ENCODE results near the gene SMIM35. TPM values are rescaled to one million over a fixed set of nuclear protein-coding genes. Genes with fewer than 3 reads are reported as not detected.

SMIM35 gene
- total and polyA plus RNA-seq, 4 experiments from 2014 or later = 0.21 to 0.76 (median 0.50) TPM

DNA sequence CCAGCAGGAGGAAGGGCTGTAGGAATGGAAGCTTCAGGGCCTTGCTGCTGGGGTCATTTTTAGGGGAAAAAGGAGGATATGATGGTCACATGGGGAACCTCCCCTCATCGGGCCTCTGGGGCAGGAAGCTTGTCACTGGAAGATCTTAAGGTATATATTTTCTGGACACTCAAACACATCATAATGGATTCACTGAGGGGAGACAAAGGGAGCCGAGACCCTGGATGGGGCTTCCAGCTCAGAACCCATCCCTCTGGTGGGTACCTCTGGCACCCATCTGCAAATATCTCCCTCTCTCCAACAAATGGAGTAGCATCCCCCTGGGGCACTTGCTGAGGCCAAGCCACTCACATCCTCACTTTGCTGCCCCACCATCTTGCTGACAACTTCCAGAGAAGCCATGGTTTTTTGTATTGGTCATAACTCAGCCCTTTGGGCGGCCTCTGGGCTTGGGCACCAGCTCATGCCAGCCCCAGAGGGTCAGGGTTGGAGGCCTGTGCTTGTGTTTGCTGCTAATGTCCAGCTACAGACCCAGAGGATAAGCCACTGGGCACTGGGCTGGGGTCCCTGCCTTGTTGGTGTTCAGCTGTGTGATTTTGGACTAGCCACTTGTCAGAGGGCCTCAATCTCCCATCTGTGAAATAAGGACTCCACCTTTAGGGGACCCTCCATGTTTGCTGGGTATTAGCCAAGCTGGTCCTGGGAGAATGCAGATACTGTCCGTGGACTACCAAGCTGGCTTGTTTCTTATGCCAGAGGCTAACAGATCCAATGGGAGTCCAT is 86.5 kb downstream of the SMIM35 start:
- Mint-ChIP-seq H3K9me3 (peaks cover 0 to 9% (median 4%) of the 10 kb centered on the region in 8 donors), H3K27me3 (no peaks in the 10 kb centered on the region), H3K36me3 (peaks cover 47 to 60% of the 10 kb centered on the region in 2 donors), H3K27ac (peak overlapping the region; percentile 77 to 96 (median 89)), H3K4me1 (peaks cover 68 to 99% (median 93%) of the 10 kb centered on the region in 4 donors), H3K4me3 (peak overlapping the region in 7 of 8 donors; percentile 11 to 84 (median 36))
- ChIA-PET CTCF (ENCODE audit: partially characterized antibody) (interaction anchor here (1.0 to 19.1 kb wide), 11 partner anchors 13 to 191 kb away, joined by 3 to 211 read pairs (median 5); partner anchors contain the start of gene IL10RA), POLR2A (ENCODE audit: partially characterized antibody) (interaction anchor here (1.1 to 51.5 kb wide), 13 partner anchors 4 to 184 kb away, joined by 3 to 2125 read pairs (median 7); partner anchors contain the start of gene IL10RA)
- Histone ChIP-seq H3K27ac (ENCODE audit: low read depth, low read length) (peak overlapping the region; percentile 53), H3K4me3 (ENCODE audit: low read length in 2 of 2) (no peak overlapping the region), H3K36me3 (ENCODE audit: insufficient read depth, low read length) (peaks cover 55% of the 10 kb centered on the region), H3K4me1 (ENCODE audit: insufficient read depth, low read length) (peaks cover 100% of the 10 kb centered on the region), H3K9me3 (ENCODE audit: control insufficient read depth in 1 of 2, low read length in 2 of 2) (no peaks in the 10 kb centered on the region), H3K27me3 (ENCODE audit: insufficient read depth, low read length) (no peaks in the 10 kb centered on the region)
- DNase-seq = no peak
- intact Hi-C loops (cut with micrococcal nuclease) = loop anchor here (5.0 kb wide), 1 partner anchor 158 kb away; no protein-coding TSS in a partner anchor

DNA sequence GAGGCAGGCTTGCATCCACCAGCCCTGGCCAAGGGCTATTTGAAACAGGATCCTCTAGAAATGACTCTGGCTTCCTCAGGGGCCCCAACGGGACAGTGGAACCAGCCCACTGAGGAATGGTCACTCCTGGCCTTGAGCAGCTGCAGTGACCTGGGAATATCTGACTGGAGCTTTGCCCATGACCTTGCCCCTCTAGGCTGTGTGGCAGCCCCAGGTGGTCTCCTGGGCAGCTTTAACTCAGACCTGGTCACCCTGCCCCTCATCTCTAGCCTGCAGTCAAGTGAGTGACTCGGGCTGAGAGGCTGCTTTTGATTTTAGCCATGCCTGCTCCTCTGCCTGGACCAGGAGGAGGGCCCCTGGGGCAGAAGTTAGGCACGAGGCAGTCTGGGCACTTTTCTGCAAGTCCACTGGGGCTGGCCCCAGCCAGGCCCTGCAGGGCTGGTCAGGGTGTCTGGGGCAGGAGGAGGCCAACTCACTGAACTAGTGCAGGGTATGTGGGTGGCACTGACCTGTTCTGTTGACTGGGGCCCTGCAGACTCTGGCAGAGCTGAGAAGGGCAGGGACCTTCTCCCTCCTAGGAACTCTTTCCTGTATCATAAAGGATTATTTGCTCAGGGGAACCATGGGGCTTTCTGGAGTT is 87.3 kb downstream of the SMIM35 start:
- H3K4me1 Mint-ChIP-seq = peaks cover 70 to 99% (median 92%) of the 10 kb centered on the region in 4 donors
- H3K9me3 Mint-ChIP-seq = peaks cover 0 to 9% (median 4%) of the 10 kb centered on the region in 8 donors
- no peak for DNase-seq
- peaks cover 100% of the 10 kb centered on the region for H3K4me1 ChIP-seq (ENCODE audit: insufficient read depth, low read length)
- ChIA-PET POLR2A (ENCODE audit: partially characterized antibody) (interaction anchor here (1.5 to 51.5 kb wide), 9 partner anchors 5 to 183 kb away, joined by 3 to 2125 read pairs (median 41); partner anchors contain the start of gene IL10RA), CTCF (ENCODE audit: partially characterized antibody) (interaction anchor here (1.6 to 19.1 kb wide), 5 partner anchors 12 to 190 kb away, joined by 4 to 211 read pairs (median 64); partner anchors contain the start of gene IL10RA)
- H3K4me3 ChIP-seq (ENCODE audit: low read length in 2 of 2) = no peak overlapping the region
- no peaks in the 10 kb centered on the region for H3K27me3 ChIP-seq (ENCODE audit: insufficient read depth, low read length)
- H3K9me3 ChIP-seq (ENCODE audit: control insufficient read depth in 1 of 2, low read length in 2 of 2) = no peaks in the 10 kb centered on the region
- H3K36me3 Mint-ChIP-seq = peaks cover 54 to 68% of the 10 kb centered on the region in 2 donors
- intact Hi-C loops (cut with micrococcal nuclease) = no loop called here
- peak overlapping the region; percentile 70 to 94 (median 84) for H3K27ac Mint-ChIP-seq
- peaks cover 63% of the 10 kb centered on the region for H3K36me3 ChIP-seq (ENCODE audit: insufficient read depth, low read length)
- H3K27me3 Mint-ChIP-seq = no peaks in the 10 kb centered on the region
- H3K4me3 Mint-ChIP-seq = peak overlapping the region; percentile 11 to 84 (median 32)
- peak overlapping the region; percentile 28 for H3K27ac ChIP-seq (ENCODE audit: low read depth, low read length)

DNA sequence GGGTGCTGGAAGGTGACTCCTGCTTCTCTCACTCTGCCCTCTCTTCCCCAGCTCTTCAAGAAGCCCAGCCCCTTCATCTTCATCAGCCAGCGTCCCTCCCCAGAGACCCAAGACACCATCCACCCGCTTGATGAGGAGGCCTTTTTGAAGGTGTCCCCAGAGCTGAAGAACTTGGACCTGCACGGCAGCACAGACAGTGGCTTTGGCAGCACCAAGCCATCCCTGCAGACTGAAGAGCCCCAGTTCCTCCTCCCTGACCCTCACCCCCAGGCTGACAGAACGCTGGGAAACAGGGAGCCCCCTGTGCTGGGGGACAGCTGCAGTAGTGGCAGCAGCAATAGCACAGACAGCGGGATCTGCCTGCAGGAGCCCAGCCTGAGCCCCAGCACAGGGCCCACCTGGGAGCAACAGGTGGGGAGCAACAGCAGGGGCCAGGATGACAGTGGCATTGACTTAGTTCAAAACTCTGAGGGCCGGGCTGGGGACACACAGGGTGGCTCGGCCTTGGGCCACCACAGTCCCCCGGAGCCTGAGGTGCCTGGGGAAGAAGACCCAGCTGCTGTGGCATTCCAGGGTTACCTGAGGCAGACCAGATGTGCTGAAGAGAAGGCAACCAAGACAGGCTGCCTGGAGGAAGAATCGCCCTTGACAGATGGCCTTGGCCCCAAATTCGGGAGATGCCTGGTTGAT is 88.0 kb downstream of the SMIM35 start:
- no peaks in the 10 kb centered on the region for H3K27me3 Mint-ChIP-seq
- H3K36me3 Mint-ChIP-seq = peaks cover 59 to 75% of the 10 kb centered on the region in 2 donors
- ChIA-PET CTCF (ENCODE audit: partially characterized antibody) (interaction anchor here (1.0 to 19.1 kb wide), 6 partner anchors 12 to 189 kb away, joined by 3 to 211 read pairs (median 34); partner anchors contain the start of gene IL10RA), POLR2A (ENCODE audit: partially characterized antibody) (interaction anchor here (1.6 to 51.5 kb wide), 6 partner anchors 6 to 183 kb away, joined by 4 to 2125 read pairs (median 1762); partner anchors contain the start of gene IL10RA)
- H3K4me3 ChIP-seq (ENCODE audit: low read length in 2 of 2) = no peak overlapping the region
- peaks cover 70% of the 10 kb centered on the region for H3K36me3 ChIP-seq (ENCODE audit: insufficient read depth, low read length)
- no peaks in the 10 kb centered on the region for H3K9me3 ChIP-seq (ENCODE audit: control insufficient read depth in 1 of 2, low read length in 2 of 2)
- peaks cover 100% of the 10 kb centered on the region for H3K4me1 ChIP-seq (ENCODE audit: insufficient read depth, low read length)
- H3K27ac Mint-ChIP-seq = peak overlapping the region; percentile 70 to 93 (median 91)
- H3K27me3 ChIP-seq (ENCODE audit: insufficient read depth, low read length) = no peaks in the 10 kb centered on the region
- intact Hi-C loops (cut with micrococcal nuclease) = no loop called here
- DNase-seq = no peak
- peaks cover 0 to 4% (median 4%) of the 10 kb centered on the region in 8 donors for H3K9me3 Mint-ChIP-seq
- peak overlapping the region; percentile 28 for H3K27ac ChIP-seq (ENCODE audit: low read depth, low read length)
- peak overlapping the region in 6 of 8 donors; percentile 13 to 84 (median 47) for H3K4me3 Mint-ChIP-seq
- peaks cover 68 to 99% (median 91%) of the 10 kb centered on the region in 4 donors for H3K4me1 Mint-ChIP-seq

GRCh38 chr11:117997823-117998579 is 88.8 kb downstream of the SMIM35 start:
- Mint-ChIP-seq H3K27me3 (no peaks in the 10 kb centered on the region), H3K4me1 (peaks cover 62 to 99% (median 90%) of the 10 kb centered on the region in 4 donors), H3K9me3 (no peaks in the 10 kb centered on the region), H3K36me3 (peaks cover 63 to 78% of the 10 kb centered on the region in 2 donors), H3K4me3 (peak overlapping the region in 6 of 8 donors; percentile 13 to 71 (median 44)), H3K27ac (peak overlapping the region; percentile 70 to 93 (median 89))
- intact Hi-C loops (cut with micrococcal nuclease) = no loop called here
- Histone ChIP-seq H3K4me3 (ENCODE audit: low read length in 2 of 2) (no peak overlapping the region), H3K27me3 (ENCODE audit: insufficient read depth, low read length) (no peaks in the 10 kb centered on the region), H3K4me1 (ENCODE audit: insufficient read depth, low read length) (peaks cover 100% of the 10 kb centered on the region), H3K36me3 (ENCODE audit: insufficient read depth, low read length) (peaks cover 78% of the 10 kb centered on the region), H3K9me3 (ENCODE audit: control insufficient read depth in 1 of 2, low read length in 2 of 2) (no peaks in the 10 kb centered on the region), H3K27ac (ENCODE audit: low read depth, low read length) (peak overlapping the region; percentile 28)
- POLR2A ChIA-PET (ENCODE audit: partially characterized antibody) = interaction anchor here (0.9 to 51.5 kb wide), 7 partner anchors 6 to 182 kb away, joined by 3 to 2125 read pairs (median 1750); partner anchors contain the start of gene IL10RA
- no peak for DNase-seq
- CTCF ChIA-PET (ENCODE audit: partially characterized antibody) = interaction anchor here (1.0 to 19.1 kb wide), 7 partner anchors 10 to 179 kb away, joined by 3 to 211 read pairs (median 8); partner anchors contain the start of gene IL10RA

- H3K36me3 ChIP-seq (ENCODE audit: insufficient read depth, low read length) = peaks cover 84% of the 10 kb centered on the region
- peak overlapping the region; percentile 28 for H3K27ac ChIP-seq (ENCODE audit: low read depth, low read length)
- DNase-seq = no peak
- CTCF ChIA-PET (ENCODE audit: partially characterized antibody) = interaction anchor here (1.1 to 19.1 kb wide), 6 partner anchors 10 to 190 kb away, joined by 5 to 211 read pairs (median 36); partner anchors contain the start of gene IL10RA
- H3K9me3 ChIP-seq (ENCODE audit: control insufficient read depth in 1 of 2, low read length in 2 of 2) = no peaks in the 10 kb centered on the region
- H3K27me3 ChIP-seq (ENCODE audit: insufficient read depth, low read length) = no peaks in the 10 kb centered on the region
- H3K4me1 ChIP-seq (ENCODE audit: insufficient read depth, low read length) = peaks cover 100% of the 10 kb centered on the region
- Mint-ChIP-seq H3K4me1 (peaks cover 61 to 99% (median 90%) of the 10 kb centered on the region in 4 donors), H3K27ac (peak overlapping the region; percentile 70 to 93 (median 88)), H3K27me3 (no peaks in the 10 kb centered on the region), H3K4me3 (peak overlapping the region; percentile 4 to 71 (median 40)), H3K9me3 (no peaks in the 10 kb centered on the region), H3K36me3 (peaks cover 69 to 84% of the 10 kb centered on the region in 2 donors)
- POLR2A ChIA-PET (ENCODE audit: partially characterized antibody) = interaction anchor here (0.9 to 51.5 kb wide), 9 partner anchors 7 to 181 kb away, joined by 3 to 2125 read pairs (median 41); partner anchors contain the start of gene IL10RA
- intact Hi-C loops (cut with micrococcal nuclease) = no loop called here
- no peak overlapping the region for H3K4me3 ChIP-seq (ENCODE audit: low read length in 2 of 2)
These were observed 89.4 kb downstream of the SMIM35 start for GRCh38 chr11:117997406-117997805.

GRCh38 chr11:117996058-117996457 is 90.7 kb downstream of the SMIM35 start:
- peaks cover 58 to 99% (median 88%) of the 10 kb centered on the region in 4 donors for H3K4me1 Mint-ChIP-seq
- H3K27me3 Mint-ChIP-seq = no peaks in the 10 kb centered on the region
- ChIA-PET CTCF (ENCODE audit: partially characterized antibody) (interaction anchor here (1.5 to 19.1 kb wide), 8 partner anchors 9 to 188 kb away, joined by 5 to 211 read pairs (median 8); partner anchors contain the start of gene IL10RA), POLR2A (ENCODE audit: partially characterized antibody) (interaction anchor here (1.1 to 51.5 kb wide), 10 partner anchors 8 to 188 kb away, joined by 3 to 2125 read pairs (median 4); partner anchors contain the start of gene IL10RA)
- Histone ChIP-seq H3K4me3 (ENCODE audit: low read length in 2 of 2) (peak overlapping the region in 1 of 2 donors; percentile 6), H3K36me3 (ENCODE audit: insufficient read depth, low read length) (peaks cover 97% of the 10 kb centered on the region), H3K4me1 (ENCODE audit: insufficient read depth, low read length) (peaks cover 100% of the 10 kb centered on the region), H3K9me3 (ENCODE audit: control insufficient read depth in 1 of 2, low read length in 2 of 2) (no peaks in the 10 kb centered on the region), H3K27ac (ENCODE audit: low read depth, low read length) (peak overlapping the region; percentile 43), H3K27me3 (ENCODE audit: insufficient read depth, low read length) (no peaks in the 10 kb centered on the region)
- no peak for DNase-seq
- peaks cover 83 to 94% of the 10 kb centered on the region in 2 donors for H3K36me3 Mint-ChIP-seq
- intact Hi-C loops (cut with micrococcal nuclease) = no loop called here
- H3K9me3 Mint-ChIP-seq = no peaks in the 10 kb centered on the region
- peak overlapping the region in 5 of 8 donors; percentile 11 to 73 (median 40) for H3K4me3 Mint-ChIP-seq
- H3K27ac Mint-ChIP-seq = peak overlapping the region; percentile 57 to 91 (median 83)
